Measurements from ENCODE around the gene CACNA2D2.

CACNA2D2 gene

GRCh38 chr3:50464569-50464968 is 38.9 kb downstream of the CACNA2D2 start:
- H3K4me1 ChIP-seq (ENCODE audit: insufficient read depth, low read length, poor library complexity, severe bottlenecking) = peaks cover 8% of the 10 kb centered on the region
- no peak overlapping the region for H2AFZ ChIP-seq (ENCODE audit: low read length)
- no peaks in the 10 kb centered on the region for H3F3A ChIP-seq (ENCODE audit: low read depth)
- H3K9ac ChIP-seq (ENCODE audit: low read depth, low read length, poor library complexity, severe bottlenecking) = no peak overlapping the region
- H3K27me3 ChIP-seq (ENCODE audit: insufficient read depth, low read length, poor library complexity, severe bottlenecking) = no peaks in the 10 kb centered on the region
- H3K36me3 ChIP-seq (ENCODE audit: insufficient read depth, low read length) = no peaks in the 10 kb centered on the region
- H3K4me2 ChIP-seq (ENCODE audit: low read depth, low read length, poor library complexity, severe bottlenecking) = no peak overlapping the region
- no peaks in the 10 kb centered on the region for H3K9me3 ChIP-seq (ENCODE audit: insufficient read depth, low read depth, low read length)
- H3K9me2 ChIP-seq (replicated peaks; ENCODE audit: low read depth, low read length) = no peaks in the 10 kb centered on the region
- H3K4me3 ChIP-seq (ENCODE audit: low read length, poor library complexity, severe bottlenecking) = no peak overlapping the region
- TF ChIP-seq CTCF (conservative IDR thresholded peaks at IDR 0.05; ENCODE audit: low read length) (no peak), EZH2phosphoT487 (IDR thresholded peaks at IDR 0.05; ENCODE audit: borderline replicate concordance) (no peak)
- H3K79me2 ChIP-seq (ENCODE audit: insufficient read depth, low read length) = no peaks in the 10 kb centered on the region
- no peaks in the 10 kb centered on the region for H4K20me1 ChIP-seq (ENCODE audit: insufficient read depth, low read length, poor library complexity, severe bottlenecking)

- Histone ChIP-seq H3K79me2 (ENCODE audit: insufficient read depth, low read length) (no peaks in the 10 kb centered on the region), H3K4me3 (ENCODE audit: low read length, poor library complexity, severe bottlenecking) (no peak overlapping the region), H3K4me2 (ENCODE audit: low read depth, low read length, poor library complexity, severe bottlenecking) (no peak overlapping the region), H3K4me1 (ENCODE audit: insufficient read depth, low read length, poor library complexity, severe bottlenecking) (peaks cover 8% of the 10 kb centered on the region), H3K27me3 (ENCODE audit: insufficient read depth, low read length, poor library complexity, severe bottlenecking) (no peaks in the 10 kb centered on the region), H2AFZ (ENCODE audit: low read length) (no peak overlapping the region), H3K36me3 (ENCODE audit: insufficient read depth, low read length) (no peaks in the 10 kb centered on the region), H4K20me1 (ENCODE audit: insufficient read depth, low read length, poor library complexity, severe bottlenecking) (no peaks in the 10 kb centered on the region), H3F3A (ENCODE audit: low read depth) (no peaks in the 10 kb centered on the region), H3K9me3 (ENCODE audit: insufficient read depth, low read depth, low read length) (no peaks in the 10 kb centered on the region), H3K9ac (ENCODE audit: low read depth, low read length, poor library complexity, severe bottlenecking) (no peak overlapping the region), H3K9me2 (replicated peaks; ENCODE audit: low read depth, low read length) (no peaks in the 10 kb centered on the region)
- TF ChIP-seq CTCF (conservative IDR thresholded peaks at IDR 0.05; ENCODE audit: low read length) = no peak
- no peak for TF ChIP-seq EZH2phosphoT487 (IDR thresholded peaks at IDR 0.05; ENCODE audit: borderline replicate concordance)
Observed at GRCh38 chr3:50459785-50460184, 43.6 kb downstream of the CACNA2D2 start.

DNA sequence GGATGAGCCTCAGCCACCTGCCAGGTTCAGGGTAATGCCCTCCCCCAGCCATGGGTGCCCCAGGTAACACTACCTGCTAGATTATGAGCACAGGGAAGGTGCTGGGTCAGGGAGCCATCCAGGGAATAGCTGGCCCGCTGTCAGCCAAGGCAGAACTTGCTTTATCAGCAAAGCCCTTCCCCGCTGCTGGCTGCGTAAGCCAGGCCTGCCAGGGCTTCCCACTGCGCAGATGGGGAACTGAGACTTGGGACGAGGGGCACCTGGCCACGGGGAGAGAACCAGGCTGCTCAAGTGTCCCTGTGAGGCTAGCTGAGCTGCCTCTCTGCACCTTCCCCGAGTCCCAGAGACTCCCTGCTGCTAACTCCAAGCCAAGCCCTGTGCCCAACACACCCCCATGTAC is 45.4 kb downstream of the CACNA2D2 start:
- no peaks in the 10 kb centered on the region for H3K27me3 ChIP-seq (ENCODE audit: insufficient read depth, low read length, poor library complexity, severe bottlenecking)
- no peak for TF ChIP-seq CTCF (conservative IDR thresholded peaks at IDR 0.05; ENCODE audit: low read length)
- TF ChIP-seq EZH2phosphoT487 (IDR thresholded peaks at IDR 0.05; ENCODE audit: borderline replicate concordance) = no peak

More for the DNA sequence above, 45.4 kb downstream of the CACNA2D2 start:
- no peaks in the 10 kb centered on the region for H3K79me2 ChIP-seq (ENCODE audit: insufficient read depth, low read length)
- H3F3A ChIP-seq (ENCODE audit: low read depth) = no peaks in the 10 kb centered on the region
- H3K9me2 ChIP-seq (replicated peaks; ENCODE audit: low read depth, low read length) = no peaks in the 10 kb centered on the region
- H3K4me1 ChIP-seq (ENCODE audit: insufficient read depth, low read length, poor library complexity, severe bottlenecking) = no peaks in the 10 kb centered on the region
- H3K36me3 ChIP-seq (ENCODE audit: insufficient read depth, low read length) = no peaks in the 10 kb centered on the region
- H3K9me3 ChIP-seq (ENCODE audit: insufficient read depth, low read depth, low read length) = no peaks in the 10 kb centered on the region
- no peak overlapping the region for H2AFZ ChIP-seq (ENCODE audit: low read length)
- H3K4me2 ChIP-seq (ENCODE audit: low read depth, low read length, poor library complexity, severe bottlenecking) = no peak overlapping the region
- no peak overlapping the region for H3K4me3 ChIP-seq (ENCODE audit: low read length, poor library complexity, severe bottlenecking)
- no peak overlapping the region for H3K9ac ChIP-seq (ENCODE audit: low read depth, low read length, poor library complexity, severe bottlenecking)
- no peaks in the 10 kb centered on the region for H4K20me1 ChIP-seq (ENCODE audit: insufficient read depth, low read length, poor library complexity, severe bottlenecking)
